Panc1 (cell line): ENCODE data around the gene KIF23. TPM values are rescaled to one million over a fixed set of nuclear protein-coding genes. Genes with fewer than 3 reads are reported as not detected.
"Not testable (repeated sequence)": the region's sequence is repeated elsewhere in the genome, so short reads cannot be mapped to it uniquely, and the experiment has no call there.

ENCODE experiments used
- ATAC-seq: fragments of 200-7000 bp; cut with Tn5 transposase; 2 replicates; pipeline ENCODE4 v1.9.1; 2020; ENCODE audit warnings: mild to moderate bottlenecking, moderate library complexity
- BruUV-seq: library from RNA; stranded (reverse); fragments of 400-500 nt; replicated peaks from 2 replicates; lab custom pipeline; 2021; lab: Mats Ljungman, UMichigan
- CTCF ChIA-PET: fragments of 300-600 bp; sonication (Branson Sonifier 250); formaldehyde crosslinking; loops from one replicate; lab custom pipeline; 2022; ENCODE audit warnings: antibody characterized with exemption; lab: Charles Lee
- POLR2A ChIA-PET: fragments of 300-600 bp; sonication (Branson Sonifier 250); formaldehyde crosslinking; loops from one replicate; lab custom pipeline; 2022; ENCODE audit warnings: antibody characterized with exemption; lab: Charles Lee
- DNase-seq: peaks from one replicate; pipeline ENCODE4 v3.0.0-alpha.2; 2010; ENCODE audit warnings: low read depth, low spot score
- H3K27ac ChIP-seq: 2 replicates; pipeline ENCODE4 v1.5.1; 2011; ENCODE audit warnings: mild to moderate bottlenecking, low read length, inconsistent platforms
- H3K27me3 ChIP-seq: fragments of 200-500 bp; sonication (Bioruptor generic); 2 replicates; pipeline ENCODE4 v1.6.0; 2014; ENCODE audit warnings: low read length, inconsistent platforms; ENCODE audit not compliant: control insufficient read depth, insufficient read depth
- H3K36me3 ChIP-seq: fragments of 200-500 bp; sonication (Bioruptor generic); 2 replicates; pipeline ENCODE4 v1.5.1; 2014; ENCODE audit warnings: inconsistent platforms, mild to moderate bottlenecking, low read length, moderate library complexity; ENCODE audit not compliant: control insufficient read depth, insufficient read depth
- H3K4me1 ChIP-seq: 2 replicates; pipeline ENCODE4 v1.5.1; 2011; ENCODE audit warnings: inconsistent platforms, mild to moderate bottlenecking, low read length, moderate library complexity; ENCODE audit not compliant: control insufficient read depth, insufficient read depth
- H3K4me3 ChIP-seq, 2 experiments: 2 replicates each; pipeline ENCODE4 v1.5.1; 2011 to 2012; ENCODE audit warnings: low read depth in 2 of 2, low read length in 2 of 2, mild to moderate bottlenecking in 2 of 2, inconsistent platforms in 1 of 2, moderate library complexity in 1 of 2
- H3K9me3 ChIP-seq: fragments of 200-500 bp; sonication (Bioruptor generic); 2 replicates; pipeline ENCODE4 v1.5.1; 2014; ENCODE audit warnings: low read depth, mild to moderate bottlenecking, inconsistent platforms, low read length, moderate library complexity; ENCODE audit not compliant: control insufficient read depth, insufficient read depth
- CTCF ChIP-seq: fragments of 450-650 bp; IDR thresholded peaks from 2 replicates; pipeline ENCODE4 v1.5.1; 2017; ENCODE audit warnings: mild to moderate bottlenecking
- POLR2AphosphoS5 ChIP-seq: IDR thresholded peaks from 2 replicates; pipeline ENCODE4 v1.6.1; 2012; ENCODE audit warnings: mild to moderate bottlenecking, low read depth, low read length, moderate library complexity
- REST ChIP-seq, 2 experiments: IDR thresholded peaks; 2 replicates each; pipeline ENCODE4 v1.6.1; 2011 to 2012; ENCODE audit warnings: low read depth in 2 of 2, control low read depth in 1 of 2, low read length in 1 of 2, mild to moderate bottlenecking in 1 of 2, moderate library complexity in 1 of 2; ENCODE audit not compliant: insufficient read depth in 1 of 2
- SIN3A ChIP-seq: IDR thresholded peaks from 2 replicates; pipeline ENCODE4 v1.6.1; 2012; ENCODE audit warnings: low read depth, mild to moderate bottlenecking, low read length, moderate library complexity, borderline replicate concordance; ENCODE audit not compliant: insufficient read depth
- TCF7L2 ChIP-seq: IDR thresholded peaks from 2 replicates; pipeline ENCODE4 v1.6.1; 2011; ENCODE audit warnings: mild to moderate bottlenecking, low read depth, low read length, inconsistent platforms
- in situ Hi-C: cut with HindIII; loops from 2 replicates; pipeline ENCODE4 v1.10.0; 2016; ENCODE audit warnings: low sequenced_read_pairs, low pct_unique_long_range_greater_than_20kb
- intact Hi-C: fragments of 100-400 bp; cut with micrococcal nuclease; formaldehyde crosslinking; loops from one replicate; pipeline ENCODE4 v1.10.0; 2022; ENCODE audit not compliant: unreplicated experiment
- total RNA-seq: library from RNA; stranded (reverse); gene quantifications from one replicate; pipeline ENCODE4 v1.2.1, GENCODE V29; 2021; ENCODE audit not compliant: unreplicated experiment

The KIF23 gene
- total RNA-seq, 1 experiment from 2014 or later, result 82.5 TPM

DNA sequence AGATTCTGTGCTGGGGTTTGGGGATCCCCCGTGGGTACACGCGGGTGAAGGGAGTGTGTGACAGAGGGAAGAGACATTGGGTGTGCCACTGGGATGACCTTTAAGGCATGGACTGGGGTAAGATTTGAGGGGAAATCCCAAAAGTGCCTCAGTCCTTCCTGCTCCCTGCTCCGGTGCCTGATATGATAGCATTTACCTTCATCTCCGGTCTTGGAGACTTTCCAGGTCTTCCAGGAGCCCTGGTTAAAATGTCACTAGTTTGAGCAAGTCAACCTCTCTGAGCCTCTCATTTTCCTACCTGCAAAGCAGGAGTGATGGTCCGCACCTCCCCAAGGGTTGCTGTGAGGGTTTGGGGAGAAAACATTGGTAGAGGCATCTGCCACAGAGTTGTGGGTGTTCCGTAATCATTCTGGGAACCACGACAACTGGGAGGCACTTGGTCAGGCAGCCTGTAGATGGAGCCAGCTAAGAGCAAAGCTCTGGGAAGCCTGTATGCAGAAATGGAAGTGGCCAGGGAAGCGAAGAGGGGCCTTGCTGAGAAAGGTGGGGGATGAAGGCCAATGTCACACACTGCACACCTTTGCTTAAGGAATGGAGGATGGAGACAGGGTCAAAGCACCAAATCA, 33.9 kb upstream of the KIF23 start:
- Histone ChIP-seq H3K36me3 (no peaks in the 10 kb centered on the region), H3K9me3 (no peaks in the 10 kb centered on the region), H3K4me1 (no peaks in the 10 kb centered on the region), H3K4me3 (no peak overlapping the region), H3K27ac (no peak overlapping the region), H3K27me3 (no peaks in the 10 kb centered on the region; the same call in 1 of the 2 replicates)
- in situ Hi-C loops, result no loop called here
- POLR2A ChIA-PET, result interaction anchor here (0.6 kb wide), 1 partner anchor 34 kb away, joined by 3 read pairs; no protein-coding TSS in a partner anchor
- intact Hi-C loops, result no loop called here
- CTCF ChIA-PET, result no interaction called here
- BruUV-seq, result no TSS peak
- no peak for TF ChIP-seq POLR2AphosphoS5
- no peak for TF ChIP-seq TCF7L2
- TF ChIP-seq CTCF, result no peak; the same call in 1 of the 2 replicates
- no peak for TF ChIP-seq REST (IDR thresholded peaks at IDR 0.05; ENCODE audit: insufficient read depth in 1 of 2, low read depth in 2 of 2, low read length in 1 of 2)
- no peak for TF ChIP-seq SIN3A
- peak; percentile 51; the same call in 1 of the 2 replicates for ATAC-seq
- no peak for DNase-seq

- ATAC-seq (0 out of 2 replicates have a peak, but pooled peaks have one; percentile 17), DNase-seq (no peak)
- H3K27me3 ChIP-seq, result no peaks in the 10 kb centered on the region; the same call in 1 of the 2 replicates
- H3K27ac ChIP-seq, result no peak overlapping the region
- in situ Hi-C loops (no loop called here), intact Hi-C loops (no loop called here)
- no TSS peak for BruUV-seq
- POLR2A ChIA-PET, result interaction anchor here (0.6 kb wide), 1 partner anchor 35 kb away, joined by 3 read pairs; no protein-coding TSS in a partner anchor
- H3K4me3 ChIP-seq, result no peak overlapping the region
- no peaks in the 10 kb centered on the region for H3K4me1 ChIP-seq
- no peak for TF ChIP-seq SIN3A
- no peak for TF ChIP-seq REST (IDR thresholded peaks at IDR 0.05; ENCODE audit: insufficient read depth in 1 of 2, low read depth in 2 of 2, low read length in 1 of 2)
- no peaks in the 10 kb centered on the region for H3K36me3 ChIP-seq
- CTCF ChIA-PET, result no interaction called here
- H3K9me3 ChIP-seq, result no peaks in the 10 kb centered on the region
These were observed 33.4 kb upstream of the KIF23 start for GRCh38 chr15:69380726-69381105.

- ATAC-seq, H3K27ac ChIP-seq, H3K27me3 ChIP-seq, in situ Hi-C loops, DNase-seq, H3K9me3 ChIP-seq, H3K36me3 ChIP-seq, BruUV-seq, intact Hi-C loops, POLR2A ChIA-PET, H3K4me3 ChIP-seq, CTCF ChIA-PET, H3K4me1 ChIP-seq: not testable (repeated sequence)
These were observed 32.0 kb upstream of the KIF23 start for GRCh38 chr15:69382176-69382575.

- POLR2A ChIA-PET, H3K27me3 ChIP-seq, DNase-seq, H3K27ac ChIP-seq, BruUV-seq, intact Hi-C loops, ATAC-seq, H3K4me3 ChIP-seq, H3K4me1 ChIP-seq, CTCF ChIA-PET, H3K36me3 ChIP-seq, H3K9me3 ChIP-seq, in situ Hi-C loops: not testable (repeated sequence)
These were observed 30.1 kb upstream of the KIF23 start for GRCh38 chr15:69384066-69384465.
